HG03342 (cell line): ENCODE results near the gene SLC15A2.
A peak's percentile ranks its signal among the peaks of the same experiment; 100 is the strongest.

Experiments
- ATAC-seq: cut with Tn5 transposase; IDR thresholded peaks from one replicate; pipeline ENCODE4 v1.9.1; 2021; ENCODE audit warnings: mild to moderate bottlenecking, moderate library complexity; ENCODE audit not compliant: unreplicated experiment

The SLC15A2 gene

GRCh38 chr3:121979734-121980449 is 85.7 kb downstream of the SLC15A2 start:
- peak; percentile 71 for ATAC-seq

GRCh38 chr3:121980450-121980796 is 86.2 kb downstream of the SLC15A2 start:
- ATAC-seq, result no peak

GRCh38 chr3:121981473-121981872 is 87.3 kb downstream of the SLC15A2 start:
- ATAC-seq, result no peak

GRCh38 chr3:121985846-121986245 is 91.6 kb downstream of the SLC15A2 start:
- no peak for ATAC-seq

- no peak for ATAC-seq
These were observed 93.9 kb downstream of the SLC15A2 start for GRCh38 chr3:121988146-121988545.

- no peak for ATAC-seq
These were observed 95.7 kb downstream of the SLC15A2 start for GRCh38 chr3:121989943-121990342.

- peak; percentile 78 for ATAC-seq
These were observed 98.7 kb downstream of the SLC15A2 start for GRCh38 chr3:121992601-121993560.
